IPS-18a (cell line): Measurements from ENCODE around the gene TSPO.
"Not testable (repeated sequence)": the region's sequence is repeated elsewhere in the genome, so short reads cannot be mapped to it uniquely, and the experiment has no call there.

ENCODE experiments used
- H3K27ac ChIP-seq: one replicate; pipeline ENCODE4 v1.5.1; 2013; ENCODE audit warnings: low read length
- H3K27me3 ChIP-seq: one replicate; pipeline ENCODE4 v1.6.1; 2013; ENCODE audit warnings: mild to moderate bottlenecking, low read length; ENCODE audit not compliant: control insufficient read depth, insufficient read depth
- H3K36me3 ChIP-seq: one replicate; pipeline ENCODE4 v1.6.1; 2013; ENCODE audit warnings: low read depth, low read length; ENCODE audit not compliant: control insufficient read depth
- H3K4me1 ChIP-seq: one replicate; pipeline ENCODE4 v1.6.1; 2013; ENCODE audit warnings: low read depth, low read length; ENCODE audit not compliant: control insufficient read depth
- H3K4me3 ChIP-seq: one replicate; pipeline ENCODE4 v1.5.1; 2013; ENCODE audit warnings: low read length
- H3K9ac ChIP-seq: one replicate; pipeline ENCODE4 v1.6.1; 2013; ENCODE audit warnings: mild to moderate bottlenecking, low read length, moderate library complexity
- H3K9me3 ChIP-seq: one replicate; pipeline ENCODE4 v1.6.1; 2013; ENCODE audit warnings: low read depth, low read length; ENCODE audit not compliant: control insufficient read depth

TSPO gene

GRCh38 chr22:43135565-43135964, 15.8 kb upstream of the TSPO start:
- Histone ChIP-seq H3K36me3 (peaks cover 38% of the 10 kb centered on the region), H3K4me1 (no peaks in the 10 kb centered on the region), H3K9ac (no peak overlapping the region), H3K27me3 (no peaks in the 10 kb centered on the region), H3K27ac (no peak overlapping the region), H3K4me3 (no peak overlapping the region), H3K9me3 (no peaks in the 10 kb centered on the region)

GRCh38 chr22:43136255-43136654, 15.1 kb upstream of the TSPO start:
- H3K9ac ChIP-seq: no peak overlapping the region
- no peaks in the 10 kb centered on the region for H3K4me1 ChIP-seq
- H3K4me3 ChIP-seq: no peak overlapping the region
- no peaks in the 10 kb centered on the region for H3K9me3 ChIP-seq
- H3K36me3 ChIP-seq: peaks cover 45% of the 10 kb centered on the region
- H3K27ac ChIP-seq: no peak overlapping the region
- no peaks in the 10 kb centered on the region for H3K27me3 ChIP-seq

GRCh38 chr22:43136801-43137200, 14.6 kb upstream of the TSPO start:
- Histone ChIP-seq H3K36me3 (peaks cover 42% of the 10 kb centered on the region), H3K4me3 (no peak overlapping the region), H3K27ac (no peak overlapping the region)

GRCh38 chr22:43142880-43143562, 8.3 kb upstream of the TSPO start, which contains the start of gene MCAT:
Gene MCAT, minus strand, starts transcription at chr22:43143398. Its CDS starts 50 bp downstream, at chr22:43143348.
- peak within 1 kb of the TSS; percentile 56 for H3K27ac ChIP-seq
- no peaks in the 10 kb centered on the region for H3K4me1 ChIP-seq
- H3K9me3 ChIP-seq: no peaks in the 10 kb centered on the region

More at GRCh38 chr22:43136801-43137200, 14.6 kb upstream of the TSPO start:
- no peaks in the 10 kb centered on the region for H3K4me1 ChIP-seq
- H3K9me3 ChIP-seq: no peaks in the 10 kb centered on the region
- no peaks in the 10 kb centered on the region for H3K27me3 ChIP-seq
- H3K9ac ChIP-seq: no peak overlapping the region

GRCh38 chr22:43144949-43145348, 6.4 kb upstream of the TSPO start:
- Histone ChIP-seq H3K4me1 (no peaks in the 10 kb centered on the region), H3K9me3 (no peaks in the 10 kb centered on the region), H3K4me3 (no peak overlapping the region), H3K27me3 (no peaks in the 10 kb centered on the region), H3K9ac (no peak overlapping the region), H3K36me3 (peaks cover 13% of the 10 kb centered on the region), H3K27ac (no peak overlapping the region)

More at GRCh38 chr22:43142880-43143562, 8.3 kb upstream of the TSPO start, which contains the start of gene MCAT:
- Histone ChIP-seq H3K27me3 (no peaks in the 10 kb centered on the region), H3K36me3 (peaks cover 17% of the 10 kb centered on the region), H3K4me3 (peak within 1 kb of the TSS; percentile 81), H3K9ac (peak within 1 kb of the TSS; percentile 64)

- H3K27me3 ChIP-seq, H3K36me3 ChIP-seq, H3K4me1 ChIP-seq, H3K27ac ChIP-seq, H3K9ac ChIP-seq, H3K9me3 ChIP-seq, H3K4me3 ChIP-seq: not testable (repeated sequence)
Measured at GRCh38 chr22:43145371-43145770, 6.0 kb upstream of the TSPO start.

- H3K9ac ChIP-seq, H3K36me3 ChIP-seq, H3K9me3 ChIP-seq, H3K4me1 ChIP-seq, H3K4me3 ChIP-seq, H3K27ac ChIP-seq: not testable (repeated sequence)
- H3K27me3 ChIP-seq: peaks cover 10% of the 10 kb centered on the region
Measured at GRCh38 chr22:43146332-43146731, 5.0 kb upstream of the TSPO start.

- no peak overlapping the region for H3K27ac ChIP-seq
- no peaks in the 10 kb centered on the region for H3K36me3 ChIP-seq
- no peak overlapping the region for H3K4me3 ChIP-seq
- H3K9me3 ChIP-seq: no peaks in the 10 kb centered on the region
- H3K4me1 ChIP-seq: peaks cover 5% of the 10 kb centered on the region
- H3K27me3 ChIP-seq: peaks cover 24% of the 10 kb centered on the region
- no peak overlapping the region for H3K9ac ChIP-seq
Measured at GRCh38 chr22:43147821-43148220, 3.5 kb upstream of the TSPO start.

- H3K9me3 ChIP-seq: no peaks in the 10 kb centered on the region
- peaks cover 5% of the 10 kb centered on the region for H3K4me1 ChIP-seq
- H3K36me3 ChIP-seq: no peaks in the 10 kb centered on the region
- peaks cover 24% of the 10 kb centered on the region for H3K27me3 ChIP-seq
- no peak overlapping the region for H3K9ac ChIP-seq
- H3K27ac ChIP-seq: no peak overlapping the region
- no peak overlapping the region for H3K4me3 ChIP-seq
Measured at GRCh38 chr22:43148581-43148980, 2.8 kb upstream of the TSPO start.

GRCh38 chr22:43150731-43151206, 590 bp upstream of the TSPO start:
- Histone ChIP-seq H3K36me3 (no peaks in the 10 kb centered on the region), H3K27ac (no peak overlapping the region), H3K4me1 (peaks cover 5% of the 10 kb centered on the region), H3K27me3 (peaks cover 24% of the 10 kb centered on the region), H3K9me3 (no peaks in the 10 kb centered on the region), H3K4me3 (peak overlapping the region; percentile 56), H3K9ac (no peak overlapping the region)

GRCh38 chr22:43152003-43152356, 621 bp downstream of the TSPO start:
- peak overlapping the region; percentile 56 for H3K4me3 ChIP-seq

More at GRCh38 chr22:43152003-43152356, 621 bp downstream of the TSPO start:
- Histone ChIP-seq H3K27me3 (peaks cover 24% of the 10 kb centered on the region), H3K9me3 (no peaks in the 10 kb centered on the region), H3K36me3 (no peaks in the 10 kb centered on the region), H3K27ac (no peak overlapping the region), H3K9ac (no peak overlapping the region), H3K4me1 (peaks cover 9% of the 10 kb centered on the region)
